ENCODE data around the gene SLC38A8. TPM values are rescaled to one million over a fixed set of nuclear protein-coding genes. Genes with fewer than 3 reads are reported as not detected.

Gene SLC38A8
- total RNA-seq (2014; rRNA removed; shearing (Covaris generic)), result not detected in 2 replicates

GRCh38 chr16:84042308-84042878 is at the start of gene SLC38A8:
TSS of gene SLC38A8 (minus strand) at chr16:84042795. CDS start at chr16:84042157, 638 bp downstream.

GRCh38 chr16:83967838-83968305 is 74.7 kb downstream of the SLC38A8 start, which contains the start of gene NECAB2:
TSS of gene NECAB2 (plus strand) at chr16:83968244. CDS start at chr16:83968649, 405 bp downstream.

Small RNA genes lying within 50 kb of the gene (small RNA-seq; reads per million reads assigned to genes)
- gene RNA5SP432, result not detected

Other genes starting within 250 kb of the SLC38A8 start
- 260 and 314 TPM in 2 replicates for gene HSBP1, start 234.8 kb downstream of the SLC38A8 start, total RNA-seq (2014; rRNA removed; shearing (Covaris generic))
- 2.2 and 2.3 TPM in 2 replicates for gene MLYCD, start 143.7 kb downstream of the SLC38A8 start, total RNA-seq (2014; rRNA removed; shearing (Covaris generic))
- 1.3 and 1.9 TPM in 2 replicates for gene OSGIN1, start 89.6 kb downstream of the SLC38A8 start, total RNA-seq (2014; rRNA removed; shearing (Covaris generic))
- 0.04 and 0.82 TPM in 2 replicates for gene NECAB2, start 74.6 kb downstream of the SLC38A8 start, total RNA-seq (2014; rRNA removed; shearing (Covaris generic))
- 69.0 and 81.6 TPM in 2 replicates for gene MBTPS1, start 74.1 kb upstream of the SLC38A8 start, total RNA-seq (2014; rRNA removed; shearing (Covaris generic))
- gene HSDL1, start 102.4 kb upstream of the SLC38A8 start, total RNA-seq (2014; rRNA removed; shearing (Covaris generic)), result 8.7 and 15.8 TPM in 2 replicates
- gene DNAAF1, start 102.5 kb upstream of the SLC38A8 start, total RNA-seq (2014; rRNA removed; shearing (Covaris generic)), result 0.38 and 0.90 TPM in 2 replicates
- 36.1 and 39.4 TPM in 2 replicates for gene TAF1C, start 144.3 kb upstream of the SLC38A8 start, total RNA-seq (2014; rRNA removed; shearing (Covaris generic))
- 0.13 TPM in 1 of 2 replicates, not detected in the other for gene ADAD2, start 148.4 kb upstream of the SLC38A8 start, total RNA-seq (2014; rRNA removed; shearing (Covaris generic))
- not detected in 2 replicates for gene KCNG4, start 197.2 kb upstream of the SLC38A8 start, total RNA-seq (2014; rRNA removed; shearing (Covaris generic))